Daoy (cell line): ENCODE data around the gene ERMN. TPM values are rescaled to one million over a fixed set of nuclear protein-coding genes. Genes with fewer than 3 reads are reported as not detected.
"Not testable (repeated sequence)": the region's sequence is repeated elsewhere in the genome, so short reads cannot be mapped to it uniquely, and the experiment has no call there.

ENCODE experiments used
- DNase-seq: peaks from one replicate; pipeline ENCODE4 v3.0.0-alpha.2; 2015; ENCODE audit warnings: low read depth
- total RNA-seq: library from RNA; depleted of rRNA; stranded (reverse); fragments of >200 nt; shearing (Covaris generic); gene quantifications from 2 replicates; pipeline ENCODE4 v1.2.3, GENCODE V29; 2014; rRNA removed

The ERMN gene
- total RNA-seq: 0.29 TPM in 1 of 2 replicates, not detected in the other

GRCh38 chr2:157325786-157326185 lies at the start of gene ERMN:
Gene ERMN, minus strand, starts transcription at chr2:157325824. Its CDS starts 182 bp downstream, at chr2:157325642.
- no peak for DNase-seq

- DNase-seq: no peak
Observed at GRCh38 chr2:157375384-157375783, 49.8 kb upstream of the ERMN start.

GRCh38 chr2:157368508-157368907 lies 42.9 kb upstream of the ERMN start:
- not testable (repeated sequence) for DNase-seq

- no peak for DNase-seq
Observed at GRCh38 chr2:157367704-157368103, 42.1 kb upstream of the ERMN start.

GRCh38 chr2:157364257-157364974 lies 38.8 kb upstream of the ERMN start:
- no peak for DNase-seq

GRCh38 chr2:157363612-157364101 lies 38.0 kb upstream of the ERMN start:
- DNase-seq: no peak

GRCh38 chr2:157362627-157363026 lies 37.0 kb upstream of the ERMN start:
- DNase-seq: no peak

- no peak for DNase-seq
Observed at GRCh38 chr2:157361526-157361925, 35.9 kb upstream of the ERMN start.

- DNase-seq: no peak
Observed at GRCh38 chr2:157359628-157360027, 34.0 kb upstream of the ERMN start.

GRCh38 chr2:157355618-157356017 lies 30.0 kb upstream of the ERMN start:
- DNase-seq: peak; percentile 11

- DNase-seq: peak; percentile 3
Observed at GRCh38 chr2:157349949-157350515, 24.4 kb upstream of the ERMN start.

- DNase-seq: no peak
Observed at GRCh38 chr2:157348291-157348921, 22.8 kb upstream of the ERMN start.

- DNase-seq: no peak
Observed at GRCh38 chr2:157345647-157346389, 20.2 kb upstream of the ERMN start.

- DNase-seq: not testable (repeated sequence)
Observed at GRCh38 chr2:157341381-157341780, 15.8 kb upstream of the ERMN start.

- DNase-seq: peak; percentile 9
Observed at GRCh38 chr2:157339965-157340655, 14.5 kb upstream of the ERMN start.

- DNase-seq: no peak
Observed at GRCh38 chr2:157337978-157338377, 12.4 kb upstream of the ERMN start.

GRCh38 chr2:157336137-157337010 lies 10.8 kb upstream of the ERMN start:
- peak; percentile 12 for DNase-seq

GRCh38 chr2:157334797-157335196 lies 9.2 kb upstream of the ERMN start:
- peak; percentile 7 for DNase-seq

GRCh38 chr2:157334335-157334734 lies 8.7 kb upstream of the ERMN start:
- no peak for DNase-seq

GRCh38 chr2:157333304-157334047 lies 7.9 kb upstream of the ERMN start:
- no peak for DNase-seq
